SJCRH30 (cell line): ENCODE results near the gene TEX14. TPM values are rescaled to one million over a fixed set of nuclear protein-coding genes. Genes with fewer than 3 reads are reported as not detected.

Experiments used
- DNase-seq, 2 experiments: peaks; one replicate each; pipeline ENCODE4 v3.0.0-alpha.2; 2015 to 2020
- H3K27ac ChIP-seq: fragments of 250-450 bp; sonication (Bioruptor Pico); 2 replicates; pipeline ENCODE4 v1.5.1; 2020; ENCODE audit warnings: mild to moderate bottlenecking, moderate library complexity
- H3K27me3 ChIP-seq: fragments of 250-450 bp; sonication (Bioruptor Pico); 2 replicates; pipeline ENCODE4 v1.5.1; 2020; ENCODE audit warnings: mild to moderate bottlenecking, moderate library complexity
- H3K36me3 ChIP-seq: fragments of 250-450 bp; sonication (Bioruptor Pico); 2 replicates; pipeline ENCODE4 v1.5.1; 2020; ENCODE audit warnings: mild to moderate bottlenecking, moderate library complexity
- H3K4me1 ChIP-seq: fragments of 250-450 bp; sonication (Bioruptor Pico); 2 replicates; pipeline ENCODE4 v1.5.1; 2020; ENCODE audit warnings: mild to moderate bottlenecking, moderate library complexity
- H3K4me3 ChIP-seq: fragments of 250-450 bp; sonication (Bioruptor Pico); 2 replicates; pipeline ENCODE4 v1.5.1; 2020; ENCODE audit warnings: mild to moderate bottlenecking, moderate library complexity
- H3K9me3 ChIP-seq: fragments of 250-450 bp; sonication (Bioruptor Pico); replicated peaks from 2 replicates; pipeline ENCODE4 v1.5.1; 2020; ENCODE audit warnings: mild to moderate bottlenecking, moderate library complexity
- total RNA-seq: library from RNA; depleted of rRNA; stranded (reverse); fragments of >200 nt; shearing (Covaris generic); gene quantifications from 2 replicates; pipeline ENCODE4 v1.2.3, GENCODE V29; 2014

The TEX14 gene
- total RNA-seq, 1 experiment from 2014 or later = 3.4 TPM

DNA sequence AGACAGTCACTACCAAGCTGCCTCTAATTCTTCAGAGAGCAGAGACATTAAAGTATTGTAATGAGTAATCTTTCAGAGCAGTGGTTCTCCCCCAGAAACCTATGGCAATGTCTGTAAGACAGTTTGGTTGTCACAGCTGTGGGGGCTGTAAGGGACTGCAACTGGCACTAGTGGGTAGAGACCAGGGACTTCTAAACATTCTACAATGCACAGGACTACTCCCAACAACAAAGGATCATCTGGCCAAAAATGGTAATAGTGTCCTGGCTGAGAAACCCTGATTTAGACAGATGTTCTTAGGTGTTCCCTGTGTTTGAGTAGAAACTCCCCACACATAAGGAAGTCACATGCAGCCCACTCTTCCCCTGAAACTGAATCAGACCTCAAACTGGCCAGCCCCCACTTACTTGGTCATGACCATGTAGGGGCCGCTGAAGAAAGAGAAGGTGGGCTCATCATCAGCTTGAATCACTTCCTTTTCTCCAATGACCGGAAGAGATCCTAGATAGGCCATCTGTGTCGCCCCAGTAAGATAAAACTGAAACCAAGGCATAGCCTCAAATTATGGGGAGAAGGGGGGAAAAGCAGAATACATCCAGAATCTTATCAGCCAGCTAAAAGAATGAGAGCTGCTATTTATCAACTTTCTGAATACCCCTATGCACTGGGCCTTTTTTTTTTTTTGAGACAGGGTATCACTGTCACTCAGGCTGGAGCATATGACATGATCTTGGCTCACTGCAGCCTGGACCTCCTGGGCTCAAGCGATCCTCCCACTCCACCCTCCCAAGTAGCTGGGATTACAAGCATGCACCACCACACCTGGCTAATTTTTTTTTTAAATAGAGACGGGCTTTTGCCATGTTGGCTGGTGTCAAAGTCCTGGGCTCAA lies 75.8 kb downstream of the TEX14 start:
- Histone ChIP-seq H3K27ac (no peak overlapping the region), H3K27me3 (no peaks in the 10 kb centered on the region), H3K9me3 (no peaks in the 10 kb centered on the region), H3K4me1 (no peaks in the 10 kb centered on the region), H3K4me3 (no peak overlapping the region), H3K36me3 (no peaks in the 10 kb centered on the region)
- no peak for DNase-seq

DNA sequence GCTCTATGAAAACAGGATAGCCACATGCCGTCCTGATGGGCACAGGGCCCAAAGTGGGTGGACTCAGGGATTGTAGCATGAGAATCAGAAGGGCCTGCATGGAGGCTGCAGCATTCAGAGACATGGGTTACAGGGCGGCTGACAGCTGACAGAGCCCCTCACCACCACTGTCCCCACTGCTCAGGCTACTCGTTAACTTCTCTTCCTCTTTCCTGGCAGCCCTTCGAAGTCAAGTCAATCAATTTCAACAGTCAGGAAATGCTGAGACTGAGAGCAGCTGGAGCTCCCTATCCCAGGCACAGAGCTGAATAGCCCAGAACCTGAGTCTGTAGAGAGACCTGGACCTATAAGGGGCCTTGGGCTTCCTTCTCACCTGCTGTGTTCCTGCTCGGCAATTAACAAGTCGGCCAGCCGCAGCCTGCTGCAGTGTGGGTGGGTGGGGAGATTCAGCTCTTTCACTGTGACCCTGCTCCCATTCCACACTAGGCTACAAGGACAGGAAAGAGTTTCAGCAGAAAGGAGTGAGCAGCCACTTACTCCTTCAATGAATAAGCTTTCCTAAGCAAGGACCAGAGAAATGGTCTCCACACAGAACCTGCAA lies 76.9 kb downstream of the TEX14 start:
- no peaks in the 10 kb centered on the region for H3K36me3 ChIP-seq
- H3K27ac ChIP-seq = no peak overlapping the region

DNA sequence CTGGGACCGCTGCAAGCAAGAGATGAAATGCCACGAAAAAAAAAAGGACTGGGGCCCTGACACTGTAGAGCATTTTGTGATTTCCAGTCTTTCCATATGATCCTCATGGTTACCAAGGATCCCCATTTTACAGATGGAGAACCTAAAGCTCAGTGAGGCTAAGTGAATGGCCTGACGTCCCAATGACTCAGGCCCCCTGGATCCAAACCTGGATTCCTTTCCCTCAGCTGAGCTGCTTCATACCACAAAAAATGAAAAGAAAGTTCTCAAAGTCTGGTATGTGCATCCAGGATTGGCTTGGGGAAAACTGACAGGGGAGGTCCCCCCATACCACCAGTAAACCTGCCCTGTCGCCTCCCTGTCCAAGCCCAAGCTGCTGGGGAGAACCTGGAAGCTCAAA lies 80.5 kb downstream of the TEX14 start:
- Histone ChIP-seq H3K4me3 (no peak overlapping the region), H3K27me3 (no peaks in the 10 kb centered on the region), H3K4me1 (peaks cover under 1% of the 10 kb centered on the region; the same call in 1 of the 2 replicates), H3K9me3 (no peaks in the 10 kb centered on the region), H3K27ac (no peak overlapping the region), H3K36me3 (no peaks in the 10 kb centered on the region)
- DNase-seq = no peak

More for the DNA sequence above, 76.9 kb downstream of the TEX14 start:
- no peak overlapping the region for H3K4me3 ChIP-seq
- H3K4me1 ChIP-seq = no peaks in the 10 kb centered on the region
- DNase-seq = no peak
- no peaks in the 10 kb centered on the region for H3K27me3 ChIP-seq
- no peaks in the 10 kb centered on the region for H3K9me3 ChIP-seq

DNA sequence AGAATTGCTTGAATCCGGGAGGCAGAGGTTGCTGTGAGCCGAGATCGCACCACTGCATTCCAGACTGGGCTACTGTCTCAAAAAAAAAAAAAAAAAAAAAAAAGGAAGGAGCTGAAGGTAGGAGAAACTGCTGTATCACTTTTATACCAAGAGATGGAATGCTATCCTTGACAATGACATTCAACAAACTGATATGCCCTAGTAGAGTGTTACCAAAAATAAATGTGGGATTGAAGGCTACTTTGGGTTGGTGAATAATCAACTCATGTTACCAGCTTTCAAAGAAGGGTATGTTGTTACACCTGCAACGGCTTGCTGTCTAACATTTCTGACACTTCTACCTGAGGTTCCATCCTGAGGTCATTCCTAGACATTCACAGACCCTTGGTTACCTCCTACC lies 84.9 kb downstream of the TEX14 start:
- no peaks in the 10 kb centered on the region for H3K27me3 ChIP-seq
- DNase-seq = no peak
- no peaks in the 10 kb centered on the region for H3K9me3 ChIP-seq
- H3K27ac ChIP-seq = no peak overlapping the region
- no peaks in the 10 kb centered on the region for H3K36me3 ChIP-seq
- H3K4me1 ChIP-seq = peaks cover 6% of the 10 kb centered on the region
- H3K4me3 ChIP-seq = no peak overlapping the region

DNA sequence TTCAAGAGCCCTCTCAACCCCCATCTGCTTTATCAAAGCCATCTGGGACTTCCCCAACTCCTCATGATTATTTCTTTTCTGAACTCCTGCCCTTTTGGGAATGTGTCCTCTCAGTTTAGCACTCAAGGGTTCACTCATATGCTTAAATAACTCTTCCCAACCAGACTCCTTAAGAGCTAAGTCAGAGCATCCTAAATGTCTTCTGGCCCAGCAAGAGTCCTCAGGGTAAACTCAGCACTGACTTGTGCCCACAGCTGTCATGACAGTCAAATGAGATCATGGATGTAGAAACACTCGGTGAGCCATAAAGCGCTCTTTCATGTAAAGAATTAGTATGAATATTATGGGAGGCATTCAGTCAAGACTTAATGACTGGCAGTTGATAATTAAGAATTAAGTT lies 85.9 kb downstream of the TEX14 start:
- no peak overlapping the region for H3K27ac ChIP-seq
- H3K4me1 ChIP-seq = peaks cover 6% of the 10 kb centered on the region
- H3K4me3 ChIP-seq = no peak overlapping the region
- no peaks in the 10 kb centered on the region for H3K27me3 ChIP-seq
- DNase-seq = peak in 1 of 2 experiments; percentile 42
- no peaks in the 10 kb centered on the region for H3K9me3 ChIP-seq
- H3K36me3 ChIP-seq = no peaks in the 10 kb centered on the region

DNA sequence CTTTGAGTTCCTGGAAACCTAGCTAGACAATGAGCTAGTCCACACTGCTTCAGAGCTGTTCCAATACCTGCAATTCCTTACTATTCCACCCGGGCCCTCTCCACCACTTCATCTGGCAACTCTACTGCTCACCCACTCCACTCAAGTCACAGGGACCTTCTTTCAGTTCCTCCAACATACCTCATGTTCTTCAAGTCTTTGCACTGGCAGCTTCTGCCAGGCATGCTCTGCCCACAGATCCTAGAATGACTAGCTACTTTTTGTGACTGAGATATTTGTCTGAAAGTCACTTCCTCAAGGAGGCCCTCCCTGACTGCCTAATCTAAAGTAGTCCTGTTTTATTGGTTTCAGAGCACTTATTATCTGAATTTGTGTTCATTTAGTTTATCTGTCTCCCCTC lies 86.4 kb downstream of the TEX14 start:
- H3K4me1 ChIP-seq = peaks cover 6% of the 10 kb centered on the region
- H3K27me3 ChIP-seq = no peaks in the 10 kb centered on the region
- no peak overlapping the region for H3K27ac ChIP-seq
- H3K4me3 ChIP-seq = no peak overlapping the region
- H3K36me3 ChIP-seq = no peaks in the 10 kb centered on the region
- no peak for DNase-seq
- no peaks in the 10 kb centered on the region for H3K9me3 ChIP-seq

DNA sequence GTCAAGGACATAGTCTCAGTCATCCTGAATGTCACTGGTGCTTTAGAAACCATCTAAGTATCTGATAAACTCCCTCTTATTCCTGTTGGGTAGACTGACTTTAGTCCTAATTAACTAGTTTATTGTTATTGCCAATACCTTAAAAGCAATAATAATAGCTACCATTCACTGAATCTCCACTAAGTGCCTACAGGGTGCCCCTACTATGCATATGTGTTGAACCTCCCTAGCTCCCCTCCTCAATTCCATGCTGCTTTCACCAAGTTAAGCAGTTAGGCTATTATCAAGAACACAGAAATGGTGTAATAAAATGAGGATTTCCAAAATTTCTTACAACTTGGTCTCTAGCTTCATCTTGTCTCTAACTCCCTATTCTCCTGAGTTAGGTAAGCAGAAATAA lies 89.9 kb downstream of the TEX14 start:
- Histone ChIP-seq H3K27me3 (no peaks in the 10 kb centered on the region), H3K4me3 (no peak overlapping the region), H3K4me1 (peaks cover 6% of the 10 kb centered on the region), H3K27ac (no peak overlapping the region), H3K36me3 (no peaks in the 10 kb centered on the region), H3K9me3 (no peaks in the 10 kb centered on the region)
- DNase-seq = no peak

DNA sequence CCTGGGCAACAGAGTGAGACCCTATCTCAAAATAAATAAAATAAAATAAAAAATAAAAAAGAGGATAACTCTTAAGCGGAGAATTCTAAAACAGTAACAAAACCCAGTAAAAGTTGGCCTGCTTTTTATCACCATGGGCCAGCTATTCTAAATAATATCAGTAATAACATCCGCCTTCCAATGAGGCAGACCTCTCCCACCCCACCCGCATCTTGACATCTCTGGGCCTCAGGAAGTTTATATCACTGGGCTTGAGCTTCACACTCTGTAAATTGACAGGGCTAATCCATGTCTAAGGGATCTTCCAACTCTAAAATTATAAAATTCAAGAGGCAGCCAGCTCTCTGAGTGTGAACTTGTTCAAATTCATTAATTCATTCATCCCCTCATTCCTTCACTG lies 94.5 kb downstream of the TEX14 start:
- Histone ChIP-seq H3K4me1 (no peaks in the 10 kb centered on the region), H3K36me3 (no peaks in the 10 kb centered on the region), H3K9me3 (no peaks in the 10 kb centered on the region), H3K27me3 (no peaks in the 10 kb centered on the region), H3K27ac (no peak overlapping the region), H3K4me3 (no peak overlapping the region)
- no peak for DNase-seq

DNA sequence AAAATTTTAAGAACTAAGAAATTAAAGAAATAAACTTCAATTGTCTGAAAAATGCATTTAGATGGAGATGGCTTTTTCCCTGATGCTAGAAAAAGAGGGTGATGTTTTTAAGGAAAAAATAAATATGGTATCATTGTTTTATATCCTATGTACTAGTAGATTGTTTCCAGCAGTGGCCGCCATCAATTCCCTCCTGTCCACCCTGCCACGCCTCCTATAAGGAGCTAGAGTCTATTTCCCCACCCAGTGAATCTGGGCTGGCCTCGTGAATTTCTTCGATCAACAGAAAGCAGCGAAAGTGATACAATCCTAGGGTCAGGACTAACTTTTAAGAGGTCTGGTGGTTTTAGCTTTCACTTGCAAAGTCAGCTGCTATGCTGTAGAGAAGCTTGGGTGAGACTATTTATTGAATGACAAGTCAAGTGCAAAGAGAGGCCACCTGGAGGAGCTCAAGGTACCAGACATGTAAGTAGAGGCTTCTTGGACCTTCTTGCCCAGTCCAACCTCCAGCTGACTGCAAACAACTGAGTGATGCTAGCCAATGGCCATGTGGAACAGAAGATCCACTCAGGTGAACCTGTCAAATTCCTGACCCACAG lies 96.6 kb downstream of the TEX14 start:
- Histone ChIP-seq H3K27ac (no peak overlapping the region), H3K4me3 (no peak overlapping the region), H3K27me3 (no peaks in the 10 kb centered on the region), H3K9me3 (no peaks in the 10 kb centered on the region), H3K4me1 (no peaks in the 10 kb centered on the region), H3K36me3 (no peaks in the 10 kb centered on the region)
- DNase-seq = no peak

DNA sequence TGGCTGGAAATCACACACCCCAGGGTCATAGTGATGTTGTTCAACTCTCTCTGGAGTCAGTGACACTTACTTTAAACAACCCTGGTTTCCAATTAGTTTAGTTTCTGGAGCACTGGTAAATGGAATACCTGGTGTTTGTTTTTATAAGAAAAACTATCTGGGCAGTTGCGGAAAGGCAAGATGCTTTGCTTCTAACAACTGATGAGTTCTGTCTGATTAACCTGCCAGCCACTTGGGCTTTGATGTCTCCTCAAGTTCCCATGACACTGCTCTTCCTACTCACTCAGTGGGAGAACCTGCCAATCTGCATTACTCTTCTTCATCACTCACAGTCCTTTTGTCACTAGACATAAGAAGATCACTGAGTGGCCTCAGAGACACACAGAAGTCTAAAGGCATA lies 98.7 kb downstream of the TEX14 start:
- Histone ChIP-seq H3K4me1 (no peaks in the 10 kb centered on the region), H3K9me3 (no peaks in the 10 kb centered on the region), H3K27ac (no peak overlapping the region), H3K27me3 (no peaks in the 10 kb centered on the region), H3K36me3 (no peaks in the 10 kb centered on the region), H3K4me3 (no peak overlapping the region)
- DNase-seq = no peak

DNA sequence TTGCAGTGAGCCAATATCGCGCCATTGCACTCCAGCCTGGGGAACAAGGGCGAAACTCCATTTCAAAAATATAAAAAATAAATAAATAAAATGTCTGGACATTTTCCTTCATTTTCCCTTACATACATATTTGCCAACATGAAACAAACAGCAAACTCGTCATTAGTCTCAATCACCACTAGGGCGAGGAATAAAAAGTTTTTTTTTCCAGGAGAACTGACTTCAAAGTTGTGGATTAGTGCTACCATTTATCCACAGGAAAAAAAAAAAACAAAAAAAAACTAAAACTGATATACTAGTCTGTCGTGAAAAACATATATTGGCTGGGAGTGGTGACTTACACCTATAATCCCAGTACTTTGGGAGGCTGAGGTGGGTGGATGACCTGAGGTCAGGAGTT lies 100.4 kb downstream of the TEX14 start:
- Histone ChIP-seq H3K4me3 (no peak overlapping the region), H3K27me3 (no peaks in the 10 kb centered on the region), H3K4me1 (no peaks in the 10 kb centered on the region), H3K9me3 (no peaks in the 10 kb centered on the region), H3K27ac (no peak overlapping the region), H3K36me3 (no peaks in the 10 kb centered on the region)
- DNase-seq = no peak

DNA sequence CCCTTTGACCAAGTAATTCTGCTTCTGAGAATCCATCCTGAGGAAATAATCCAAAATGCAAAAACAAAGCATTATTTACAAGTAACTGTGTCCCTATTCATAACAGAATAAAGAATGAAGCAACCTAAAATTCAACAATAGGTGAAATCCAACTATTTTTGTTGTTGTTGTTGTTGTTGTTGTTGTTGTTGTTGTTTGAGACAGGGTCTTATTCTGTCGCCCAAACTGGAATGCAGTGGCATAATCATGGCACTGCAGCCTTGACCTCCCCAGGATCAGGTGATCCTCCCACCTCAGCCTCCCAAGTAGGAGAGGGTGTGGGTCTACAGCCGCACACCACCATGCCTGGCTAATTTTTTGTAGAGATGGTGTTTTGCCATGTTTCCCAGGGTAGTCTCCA lies 101.5 kb downstream of the TEX14 start:
- Histone ChIP-seq H3K27me3 (no peaks in the 10 kb centered on the region), H3K4me1 (no peaks in the 10 kb centered on the region), H3K36me3 (no peaks in the 10 kb centered on the region), H3K27ac (no peak overlapping the region), H3K9me3 (no peaks in the 10 kb centered on the region), H3K4me3 (no peak overlapping the region)
- no peak for DNase-seq

DNA sequence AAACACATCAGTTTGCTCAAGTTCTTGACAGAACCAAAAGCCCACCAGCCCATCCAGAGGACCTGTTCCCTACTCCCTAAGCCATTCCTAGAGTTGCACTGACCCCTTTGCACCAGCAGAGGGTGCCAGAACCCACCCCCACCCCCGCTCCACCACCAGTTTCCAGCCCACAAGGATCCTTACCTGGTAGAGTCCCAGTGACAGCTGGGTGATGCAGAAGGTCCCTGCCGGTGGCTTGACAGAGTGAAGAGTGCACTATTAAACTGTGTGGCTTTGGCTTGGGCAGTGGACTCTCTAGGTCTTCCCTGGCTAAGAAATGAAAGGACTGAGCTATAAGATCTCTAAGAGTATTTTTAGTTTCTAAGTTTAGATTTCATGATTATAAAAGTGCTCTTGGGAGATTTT lies 104.1 kb downstream of the TEX14 start:
- Histone ChIP-seq H3K4me1 (no peaks in the 10 kb centered on the region), H3K4me3 (no peak overlapping the region), H3K9me3 (no peaks in the 10 kb centered on the region), H3K27me3 (no peaks in the 10 kb centered on the region), H3K36me3 (no peaks in the 10 kb centered on the region), H3K27ac (no peak overlapping the region)
- peak; percentile 54 to 79 for DNase-seq

DNA sequence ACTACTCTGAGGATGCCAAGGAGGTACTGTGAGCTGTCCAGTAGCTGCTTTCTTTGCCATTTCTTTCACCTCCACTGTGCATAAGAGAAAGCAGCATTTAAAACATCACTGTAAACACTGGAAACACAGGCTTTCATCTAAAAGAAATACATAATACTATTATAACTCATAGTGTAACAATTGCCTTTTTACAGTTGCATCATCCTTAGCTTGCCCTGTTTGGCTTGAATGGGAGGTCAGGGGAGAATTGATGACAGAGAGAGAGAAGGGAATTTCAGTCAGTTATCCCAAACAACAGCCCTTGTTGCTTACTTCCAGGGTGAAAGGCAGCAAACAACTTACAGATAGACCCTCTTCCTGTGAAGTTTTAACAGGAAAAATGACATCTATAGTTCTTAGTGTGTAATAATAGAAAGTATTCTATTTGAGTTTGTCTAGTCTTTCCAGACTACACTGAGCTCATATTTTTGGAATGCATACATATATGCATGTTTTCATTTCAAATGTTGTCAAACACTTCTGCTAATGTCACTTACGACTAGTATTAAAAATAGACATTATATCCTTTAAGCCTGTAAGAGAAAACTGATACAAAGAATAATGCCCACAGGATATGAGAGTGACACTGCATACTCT lies 105.7 kb downstream of the TEX14 start:
- H3K4me3 ChIP-seq = no peak overlapping the region
- H3K27ac ChIP-seq = no peak overlapping the region
- H3K36me3 ChIP-seq = no peaks in the 10 kb centered on the region
- no peaks in the 10 kb centered on the region for H3K27me3 ChIP-seq
- no peaks in the 10 kb centered on the region for H3K4me1 ChIP-seq
- DNase-seq = no peak
- no peaks in the 10 kb centered on the region for H3K9me3 ChIP-seq

DNA sequence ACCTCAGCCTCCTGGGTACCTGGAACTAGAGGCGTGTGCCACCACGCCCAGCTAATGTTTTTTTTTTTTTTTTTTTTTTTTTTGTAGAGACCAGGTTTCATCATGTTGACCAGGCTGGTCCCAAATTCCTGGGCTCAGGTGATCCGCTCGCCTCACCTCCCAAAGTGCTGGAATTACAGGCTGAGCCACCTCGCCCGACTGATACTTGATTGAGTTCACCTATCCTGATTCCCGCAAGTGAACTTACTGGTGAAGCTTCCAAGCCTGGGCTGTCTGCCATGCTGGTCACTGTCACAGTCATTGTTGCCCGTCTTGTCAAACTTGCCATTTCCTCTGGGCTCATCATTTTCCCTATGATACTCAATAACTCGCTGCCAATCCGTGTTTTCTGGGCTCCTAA lies 106.3 kb downstream of the TEX14 start:
- H3K4me1 ChIP-seq = no peaks in the 10 kb centered on the region
- DNase-seq = no peak
- no peaks in the 10 kb centered on the region for H3K9me3 ChIP-seq
- H3K4me3 ChIP-seq = no peak overlapping the region
- no peaks in the 10 kb centered on the region for H3K36me3 ChIP-seq
- H3K27me3 ChIP-seq = no peaks in the 10 kb centered on the region
- no peak overlapping the region for H3K27ac ChIP-seq
